Activated T-helper 1 cell treated with anti-CD3 and anti-CD28 coated beads, Interleukin-2, amount 50 U/mL, for 16 hours (primary cell): ENCODE data around the gene MOB2.

Experiments
- DNase-seq, 2 donors: peaks; one replicate each; pipeline ENCODE4 v3.0.0-alpha.2; 2020; ENCODE audit warnings: low read depth in 1 of 2, low spot score in 1 of 2

MOB2 gene

DNA sequence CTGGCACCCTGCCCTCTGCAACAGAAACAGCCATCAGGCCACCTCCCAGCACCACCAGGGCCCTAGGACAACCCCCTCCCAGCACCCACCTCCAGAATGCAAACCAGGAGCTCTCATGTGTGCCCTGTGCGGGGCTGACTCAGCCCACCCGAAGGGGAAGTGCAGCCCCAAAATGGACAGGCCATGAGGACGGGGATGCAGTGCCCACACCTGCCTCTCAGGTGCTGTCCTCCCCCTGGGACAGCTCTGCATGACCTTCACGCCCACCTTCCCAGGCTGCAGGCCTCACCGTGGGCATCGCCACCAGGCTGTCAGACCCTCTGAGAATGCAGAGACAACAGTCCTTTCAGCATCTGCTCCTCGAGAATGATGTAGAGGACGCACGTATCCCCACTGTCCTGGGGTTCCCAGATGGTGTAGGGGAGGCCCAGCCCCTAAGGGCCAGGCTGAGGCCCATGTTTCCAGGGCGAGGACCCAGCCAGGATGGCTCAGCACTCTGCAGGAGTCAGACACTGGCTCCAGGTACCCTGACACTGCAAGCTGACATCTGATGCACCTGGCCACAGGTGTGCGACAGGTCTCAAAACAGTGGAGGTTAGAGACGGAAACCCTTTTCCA lies 13.5 kb downstream of the MOB2 start:
- DNase-seq = no peak

DNA sequence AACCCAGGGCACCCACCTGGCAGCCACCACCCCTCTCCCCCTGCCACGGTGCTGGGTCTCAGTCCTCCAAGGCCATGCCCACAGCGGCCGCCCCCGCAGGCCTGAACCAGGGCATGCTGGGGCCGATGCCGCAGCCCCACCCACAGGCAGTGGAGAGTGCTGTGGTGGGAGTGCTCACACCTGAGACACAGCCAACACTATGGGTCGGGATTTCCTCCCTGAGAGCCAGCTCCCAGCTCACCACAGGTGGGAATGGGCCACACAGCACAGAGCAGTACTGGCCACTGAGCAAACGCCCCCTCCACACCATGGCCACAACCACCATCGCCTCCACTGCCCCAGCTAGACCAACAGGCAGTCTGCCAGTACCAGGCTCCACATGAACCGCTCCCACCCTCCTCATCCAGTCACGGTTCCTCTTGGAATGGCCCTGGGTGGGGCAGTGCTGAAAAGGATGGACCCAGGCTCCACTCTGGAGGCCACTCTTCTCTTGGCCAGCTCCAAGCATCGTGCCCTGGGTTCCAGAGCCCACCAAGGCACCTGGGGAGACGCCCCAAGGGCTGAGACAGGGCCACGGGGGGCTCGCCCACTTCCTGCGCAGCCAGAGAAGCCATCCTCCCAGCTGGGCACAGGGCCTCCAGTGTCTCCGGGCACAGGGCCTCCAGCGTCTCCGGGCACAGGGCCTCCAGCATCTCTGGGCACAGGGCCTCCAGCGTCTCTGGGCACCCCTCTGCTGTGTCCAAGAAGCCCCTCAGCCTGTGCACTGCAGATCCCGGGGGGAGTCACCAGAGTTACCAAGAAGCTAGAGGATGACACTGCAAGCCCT lies 14.2 kb downstream of the MOB2 start:
- no peak for DNase-seq

- DNase-seq = no peak
Measured at GRCh38 chr11:1471736-1472135, 14.8 kb downstream of the MOB2 start.

- DNase-seq = no peak
Measured at GRCh38 chr11:1470681-1471611, 15.6 kb downstream of the MOB2 start.

DNA sequence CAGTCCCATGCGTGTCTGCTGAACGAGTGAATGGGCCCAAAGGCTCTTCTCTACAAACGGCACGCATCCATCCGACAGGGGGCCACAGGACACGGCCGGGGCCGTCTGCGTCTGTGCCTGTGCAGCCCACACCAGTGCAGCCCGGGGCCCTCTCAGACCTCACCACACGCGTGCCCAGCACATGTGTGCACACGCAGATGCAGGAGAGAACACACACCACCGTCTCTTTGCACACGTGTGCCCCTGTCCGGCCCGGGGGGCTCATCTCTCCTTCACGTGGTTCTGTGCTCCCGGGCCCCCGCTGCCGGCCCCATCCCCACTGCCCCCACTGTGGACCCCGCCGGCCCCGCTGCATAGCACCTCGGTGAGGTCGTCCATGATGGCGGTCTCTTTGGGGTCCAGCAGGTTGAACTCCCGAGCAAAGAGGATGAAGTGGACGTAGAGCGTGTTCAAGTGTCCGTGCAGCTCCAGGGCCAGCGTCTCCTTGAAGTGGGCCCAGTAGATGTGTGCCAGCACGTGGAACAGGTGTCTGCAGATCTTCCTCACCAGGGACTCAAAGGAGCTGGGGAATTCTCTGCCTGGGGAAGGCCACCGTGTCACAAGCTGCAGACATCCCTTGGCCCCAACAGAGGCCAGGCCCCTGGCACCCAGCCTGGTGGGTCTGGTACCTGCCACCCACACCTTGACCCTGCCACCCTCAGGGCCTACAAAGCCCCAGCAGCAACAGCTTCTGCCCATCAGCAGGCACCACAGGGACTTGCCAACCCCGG lies 16.5 kb downstream of the MOB2 start:
- DNase-seq = no peak

DNA sequence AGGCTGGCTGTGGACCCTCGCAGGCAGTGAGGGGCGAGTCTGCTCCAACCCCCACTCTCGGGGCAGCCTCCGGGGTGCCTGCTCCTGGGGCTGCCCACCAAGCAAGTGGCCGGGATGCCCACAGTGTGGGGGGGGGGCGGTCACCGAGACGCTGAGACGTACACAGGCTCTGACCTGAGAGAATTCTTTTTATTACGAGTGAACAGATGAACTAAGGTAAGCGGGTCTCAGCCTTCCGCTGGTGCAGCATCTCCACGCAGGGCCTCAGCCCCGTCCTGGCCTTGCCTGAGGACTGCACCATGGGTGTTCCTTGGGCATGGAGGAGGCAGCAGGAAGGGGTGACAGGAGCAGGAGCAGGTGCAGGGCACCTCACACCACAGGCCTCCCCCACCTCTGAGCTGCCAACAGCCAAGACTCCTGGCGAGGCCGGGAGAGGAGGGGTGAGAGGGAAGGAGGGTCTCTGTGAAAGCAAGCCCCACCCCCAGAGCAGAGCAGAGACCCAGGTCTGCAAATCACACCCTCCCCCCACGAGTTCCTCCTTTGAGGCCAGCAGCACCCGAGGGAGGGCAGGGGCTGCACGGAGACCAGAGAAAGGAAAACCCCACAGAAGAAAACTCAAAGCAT lies 17.2 kb downstream of the MOB2 start:
- no peak for DNase-seq

DNA sequence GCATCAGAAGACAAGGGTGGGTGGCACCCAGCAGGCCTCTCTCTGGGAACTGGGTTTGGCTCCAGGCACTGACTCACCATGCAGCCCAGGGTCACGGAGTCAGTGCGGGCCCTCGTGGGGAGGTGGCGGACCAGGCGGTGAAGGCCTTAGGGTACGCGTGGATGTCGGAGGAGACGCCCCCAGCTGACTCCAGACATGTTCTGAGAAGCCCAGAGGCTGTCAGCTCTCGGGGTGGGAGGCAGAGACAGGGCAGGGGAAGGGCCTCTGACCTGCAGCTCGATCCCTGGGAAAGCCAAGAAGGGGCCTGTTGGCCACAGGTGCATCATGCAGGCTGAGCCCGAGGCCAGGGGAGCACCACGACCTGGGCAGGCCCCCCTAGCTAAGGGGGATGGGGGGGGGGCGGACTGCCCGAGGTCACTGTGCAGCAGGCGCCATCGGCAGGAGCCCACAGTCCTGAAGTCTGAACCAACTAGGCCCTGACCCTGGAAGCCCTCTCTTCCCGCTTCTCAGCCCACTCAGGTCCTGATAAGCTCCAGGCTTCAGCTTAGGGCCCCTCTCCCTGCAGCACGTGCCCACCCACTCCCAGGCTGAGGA lies 18.0 kb downstream of the MOB2 start:
- no peak for DNase-seq

DNA sequence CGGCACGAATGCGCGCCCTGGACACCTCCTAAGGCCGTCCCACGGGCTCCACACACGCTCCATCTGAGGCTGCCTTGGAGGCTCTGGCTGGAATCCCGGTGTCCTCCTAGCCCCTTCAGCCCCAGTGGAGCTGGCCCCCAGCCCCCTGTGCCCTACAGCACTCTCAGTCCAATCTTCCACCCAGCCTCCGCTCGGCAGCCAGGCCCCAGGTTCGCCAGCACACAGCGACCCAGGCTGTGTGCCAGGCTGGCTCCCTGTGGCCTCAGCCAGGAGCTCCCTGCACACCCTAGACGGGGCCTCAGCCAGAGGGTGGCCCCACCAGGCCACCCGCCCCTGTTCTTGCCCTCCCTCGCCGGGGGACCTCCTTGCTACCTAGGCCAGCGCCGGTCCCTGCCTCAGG lies 18.6 kb downstream of the MOB2 start:
- no peak for DNase-seq

- DNase-seq = no peak
Measured at GRCh38 chr11:1467270-1467669, 19.3 kb downstream of the MOB2 start.

DNA sequence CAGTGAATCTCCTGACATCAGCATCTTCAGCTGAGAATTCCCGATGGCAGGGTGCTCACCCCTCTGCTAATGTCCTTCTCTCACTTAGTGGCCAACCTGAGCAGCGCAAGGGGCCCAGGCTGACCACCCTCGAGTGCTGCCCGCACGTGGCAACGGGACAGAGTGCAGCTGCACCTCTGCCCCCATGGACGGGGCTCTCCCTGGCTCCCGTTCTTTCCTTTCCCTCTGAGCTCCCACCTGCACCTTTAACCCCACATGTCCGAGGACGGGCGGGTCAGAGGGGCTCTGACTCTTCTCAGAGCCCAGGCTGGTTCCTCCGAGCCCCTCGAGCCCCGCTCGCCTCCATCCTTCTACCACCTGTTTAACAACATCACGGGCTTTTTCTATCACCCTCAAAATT lies 19.8 kb downstream of the MOB2 start:
- DNase-seq = no peak

- no peak for DNase-seq
Measured at GRCh38 chr11:1463056-1463455, 23.5 kb downstream of the MOB2 start.

DNA sequence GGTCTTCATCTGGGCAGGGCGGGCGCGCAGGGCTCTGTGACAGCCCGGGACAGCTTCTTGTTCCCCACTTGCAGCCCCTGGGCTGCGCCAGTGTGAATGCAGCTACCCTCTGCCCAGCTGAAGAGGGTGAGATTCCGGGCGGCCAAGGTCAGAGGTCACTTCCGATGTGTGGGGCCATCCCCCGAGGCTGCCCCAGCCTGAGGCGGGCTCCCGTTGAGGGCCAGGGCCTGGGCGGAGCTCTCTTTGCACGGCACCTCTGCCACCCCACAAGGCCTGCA lies 23.9 kb downstream of the MOB2 start:
- DNase-seq = no peak

- no peak for DNase-seq
Measured at GRCh38 chr11:1461826-1462697, 24.5 kb downstream of the MOB2 start.

- no peak for DNase-seq
Measured at GRCh38 chr11:1460986-1461825, 25.4 kb downstream of the MOB2 start.

- no peak for DNase-seq
Measured at GRCh38 chr11:1460396-1460985, 26.1 kb downstream of the MOB2 start.

DNA sequence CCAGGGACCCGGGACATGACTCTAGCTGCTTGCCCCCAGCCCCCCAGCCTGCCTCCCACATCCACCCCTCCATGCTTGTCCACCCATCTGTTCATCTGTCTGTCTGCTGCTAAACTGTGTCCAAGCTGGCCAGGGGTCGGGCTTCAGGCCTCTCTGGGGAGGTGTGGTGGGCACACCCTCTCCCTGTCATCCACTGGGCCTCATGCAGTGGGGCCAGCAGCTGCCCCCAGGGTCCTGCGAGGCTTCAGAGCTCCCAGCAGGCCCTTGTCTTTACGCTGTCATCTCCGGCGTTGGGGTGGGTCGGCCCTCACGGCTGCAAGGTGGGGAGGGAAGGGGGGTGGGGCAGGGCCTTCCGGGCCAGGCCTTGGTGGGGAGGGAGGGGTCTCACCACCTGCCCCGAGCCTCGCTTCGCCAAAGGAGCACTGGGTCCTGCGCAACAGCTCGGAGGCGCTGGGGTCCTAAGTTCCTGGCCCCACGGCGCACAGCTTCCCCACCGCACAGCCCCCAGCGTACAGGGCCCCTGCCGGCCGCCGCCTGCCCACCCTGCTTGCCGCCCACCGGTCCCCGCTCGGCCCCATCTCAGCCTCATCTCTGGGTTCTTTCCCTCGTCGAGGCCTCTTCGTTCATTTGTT lies 26.7 kb downstream of the MOB2 start:
- no peak for DNase-seq

DNA sequence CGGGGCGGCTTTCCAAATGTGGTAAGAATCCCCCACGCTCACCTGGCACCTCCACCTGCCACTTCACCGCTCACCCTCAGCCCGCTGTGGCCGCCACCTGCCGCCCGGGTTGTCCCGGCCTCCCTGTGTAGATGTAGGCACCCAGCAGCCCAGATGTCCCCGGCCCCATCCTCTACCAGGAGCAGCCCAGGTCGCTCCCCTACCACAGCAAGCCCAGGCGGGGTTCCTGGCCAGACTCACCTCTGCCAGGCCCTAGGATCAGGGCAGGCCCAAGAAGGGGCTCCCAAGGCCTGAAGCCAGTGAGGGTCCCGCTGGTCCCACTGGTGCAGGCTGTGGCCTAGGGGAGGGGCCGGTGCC lies 27.4 kb downstream of the MOB2 start:
- DNase-seq = no peak
